Spleen (tissue), 7 donors: Measurements from ENCODE around the gene SELL.

Experiments
- CTCF ChIP-seq, 11 experiments: fragments of 200-600 bp in 7 of 11; fragments of 450-650 bp in 4 of 11; sonication (generic) in 4 of 11; IDR thresholded peaks in 8 of 11; conservative IDR thresholded peaks in 3 of 11; 1 replicate in 7 of 11; 2 replicates in 4 of 11; pipeline versions ENCODE4 v1.4.0 to v1.8.0; 2016 to 2021; ENCODE audit warnings: antibody characterized with exemption in 11 of 11, inconsistent platforms in 4 of 11, mild to moderate bottlenecking in 1 of 11
- POLR2A ChIP-seq, 3 donors: fragments of 450-650 bp; IDR thresholded peaks; one replicate each; pipeline ENCODE4 v1.5.1; 2017; ENCODE audit warnings: antibody characterized with exemption in 3 of 3, mild to moderate bottlenecking in 1 of 3
- POLR2AphosphoS5 ChIP-seq, 3 donors: sonication (generic); formaldehyde crosslinking; IDR thresholded peaks; one replicate each; pipeline ENCODE4 v1.5.1; 2017; ENCODE audit warnings: antibody characterized with exemption in 3 of 3
- donor health status: DM: no; HTN: no; CAD: no; lungs with moderate emphysema.
- donor health status: DM: no; HTN: no; CAD: no.
- donor health status: DM: no; HTN: no; CAD: no.

GRCh38 chr1:169745015-169745861 lies 33.8 kb upstream of the SELL start:
- no peak for TF ChIP-seq CTCF (IDR thresholded peaks at IDR 0.05 in 8 of 11, conservative IDR thresholded peaks at IDR 0.05 in 3 of 11)
- no peak for TF ChIP-seq POLR2AphosphoS5 (IDR thresholded peaks at IDR 0.05)
- TF ChIP-seq POLR2A (IDR thresholded peaks at IDR 0.05): no peak
